NCI-H2107 (cell line): Measurements from ENCODE around the gene SYCP2.

Source experiments
- DNase-seq: peaks from one replicate; lab custom pipeline; 2025; lab: John Stamatoyannopoulos, UW

The SYCP2 gene

GRCh38 chr20:59823030-59823423 lies 110.4 kb downstream of the SYCP2 start:
- no peak for DNase-seq

GRCh38 chr20:59822291-59823029 lies 111.0 kb downstream of the SYCP2 start:
- DNase-seq, result no peak

DNA sequence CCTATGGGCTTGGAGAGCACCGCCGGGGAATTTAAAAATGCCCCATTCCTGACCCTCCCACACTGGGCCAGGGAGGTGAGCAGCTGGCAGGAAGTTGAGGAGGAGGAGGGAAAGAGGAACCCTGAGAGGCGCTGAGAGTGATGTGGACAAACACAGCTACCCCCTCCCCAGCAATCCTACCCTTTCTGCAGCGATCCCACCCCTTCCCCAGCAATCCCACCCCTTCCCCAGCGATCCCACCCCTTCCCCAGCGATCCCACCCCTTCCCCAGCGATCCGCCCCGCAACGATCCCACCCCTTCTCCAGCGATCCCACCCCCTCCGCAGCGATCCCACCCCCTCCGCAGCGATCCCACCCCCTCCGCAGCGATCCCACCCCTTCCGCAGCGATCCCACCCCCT lies 111.6 kb downstream of the SYCP2 start:
- DNase-seq, result no peak

- DNase-seq, result no peak
Observed at GRCh38 chr20:59821201-59821600, 112.2 kb downstream of the SYCP2 start.

GRCh38 chr20:59820204-59821041 lies 113.0 kb downstream of the SYCP2 start:
- DNase-seq, result peak; percentile 91

- DNase-seq, result no peak
Observed at GRCh38 chr20:59819496-59820203, 113.8 kb downstream of the SYCP2 start.

DNA sequence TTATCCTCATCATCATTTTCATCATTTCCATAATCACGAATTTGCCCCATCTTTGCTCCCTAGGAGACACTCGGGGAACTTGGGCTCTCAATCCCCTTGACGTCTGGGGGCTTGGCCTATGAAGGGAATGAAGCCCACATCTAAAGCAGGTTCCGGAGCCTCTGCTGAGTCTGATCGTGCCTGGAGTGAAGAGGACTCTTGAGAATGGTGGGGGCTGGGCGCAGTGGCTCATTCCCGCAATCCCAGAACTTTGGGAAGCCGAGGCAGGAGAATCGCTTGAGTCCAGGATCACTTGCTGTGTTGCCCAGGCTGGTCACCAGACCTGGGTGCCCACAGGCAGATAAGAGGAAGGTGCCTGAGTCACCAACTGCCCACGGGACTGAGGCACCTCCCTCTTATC lies 114.5 kb downstream of the SYCP2 start:
- no peak for DNase-seq

DNA sequence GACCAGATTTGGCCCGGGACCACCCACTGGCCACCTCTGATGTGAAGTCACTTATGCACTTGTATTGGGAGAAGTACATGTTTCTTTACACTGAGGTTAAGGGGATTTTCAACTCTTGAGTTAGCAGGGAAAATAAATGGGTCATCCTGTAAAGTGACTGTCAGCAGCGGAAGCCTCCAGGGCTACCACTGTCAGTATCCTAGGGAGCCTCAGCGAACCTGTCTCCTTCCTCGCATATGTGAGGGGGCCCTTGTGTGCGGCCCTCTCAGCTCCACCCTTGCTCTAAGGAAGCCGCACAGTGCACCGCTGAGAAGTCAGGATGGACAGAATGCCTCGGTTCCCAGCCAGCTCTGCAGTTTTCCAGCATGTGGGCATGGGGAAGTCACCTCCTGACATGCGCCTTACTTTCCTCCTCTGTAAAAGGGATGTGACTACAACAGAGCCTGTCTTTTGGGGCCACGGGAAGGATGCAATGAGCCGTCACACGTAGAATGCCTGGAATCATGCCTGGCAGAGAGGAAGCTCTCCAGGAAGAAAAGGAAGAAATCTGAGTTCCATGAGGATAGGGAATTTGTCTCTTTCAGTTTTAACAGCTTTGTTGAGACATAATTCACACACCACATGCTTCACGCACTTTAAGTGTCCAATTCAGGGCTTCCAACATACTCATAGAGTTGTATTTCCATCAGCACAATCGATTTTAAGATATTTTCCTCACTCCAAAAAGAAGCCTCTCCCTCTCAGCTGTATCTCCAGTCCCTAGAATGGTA lies 115.4 kb downstream of the SYCP2 start:
- DNase-seq, result no peak

DNA sequence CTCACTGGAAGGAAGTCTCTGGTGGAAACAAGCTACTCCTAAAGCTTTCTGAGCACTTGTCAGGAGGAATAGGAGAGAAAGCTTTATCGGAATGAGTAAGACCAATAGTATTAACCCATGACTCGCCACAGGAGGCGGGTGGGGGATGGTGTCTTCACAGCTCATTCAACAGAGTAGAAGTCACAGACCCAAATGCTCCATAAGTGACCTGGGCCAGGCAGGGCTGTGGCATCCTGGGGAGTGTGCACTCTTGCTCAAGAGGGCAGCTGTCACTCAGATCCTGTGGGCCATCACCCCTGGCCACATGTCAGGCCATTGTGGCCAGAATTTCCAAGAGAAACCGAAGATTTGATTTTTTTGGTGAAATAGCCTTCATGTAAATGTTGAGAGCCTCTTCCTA lies 116.0 kb downstream of the SYCP2 start:
- DNase-seq, result no peak

DNA sequence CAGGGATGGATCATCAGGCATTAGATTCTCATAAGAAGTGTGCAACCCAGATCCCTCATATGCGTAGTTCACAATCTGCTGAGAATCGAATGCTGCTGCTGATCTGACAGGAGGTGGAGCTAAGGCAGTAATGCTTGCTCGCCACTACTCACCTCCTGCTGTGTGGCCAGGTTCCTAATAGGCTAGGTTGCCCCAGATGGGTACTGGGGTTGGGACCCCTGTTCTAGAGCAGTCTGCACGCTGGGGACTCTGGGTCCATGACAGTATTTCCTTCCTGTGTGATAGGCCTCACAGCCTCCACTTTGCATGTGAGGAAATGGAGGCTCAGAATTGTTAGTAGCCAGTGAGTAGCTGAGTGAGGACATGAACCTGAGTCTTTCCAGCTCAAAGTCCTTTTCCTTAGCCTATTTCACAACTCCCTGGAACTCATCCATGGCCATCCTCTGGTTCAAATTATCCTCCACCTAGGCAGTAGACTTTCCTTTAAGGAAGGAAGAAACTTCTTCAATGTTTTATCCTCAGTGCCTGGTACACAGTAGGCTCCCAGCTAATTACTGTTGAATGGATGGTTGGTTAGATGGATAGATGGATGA lies 117.2 kb downstream of the SYCP2 start:
- no peak for DNase-seq

GRCh38 chr20:59814840-59815340 lies 118.5 kb downstream of the SYCP2 start:
- no peak for DNase-seq

- no peak for DNase-seq
Observed at GRCh38 chr20:59813948-59814839, 119.2 kb downstream of the SYCP2 start.
